ENCODE data around the gene IKZF3. TPM values are rescaled to one million over a fixed set of nuclear protein-coding genes. Genes with fewer than 3 reads are reported as not detected.

Gene IKZF3
- total RNA-seq, 1 experiment from 2014 or later, result 0.22 TPM

DNA sequence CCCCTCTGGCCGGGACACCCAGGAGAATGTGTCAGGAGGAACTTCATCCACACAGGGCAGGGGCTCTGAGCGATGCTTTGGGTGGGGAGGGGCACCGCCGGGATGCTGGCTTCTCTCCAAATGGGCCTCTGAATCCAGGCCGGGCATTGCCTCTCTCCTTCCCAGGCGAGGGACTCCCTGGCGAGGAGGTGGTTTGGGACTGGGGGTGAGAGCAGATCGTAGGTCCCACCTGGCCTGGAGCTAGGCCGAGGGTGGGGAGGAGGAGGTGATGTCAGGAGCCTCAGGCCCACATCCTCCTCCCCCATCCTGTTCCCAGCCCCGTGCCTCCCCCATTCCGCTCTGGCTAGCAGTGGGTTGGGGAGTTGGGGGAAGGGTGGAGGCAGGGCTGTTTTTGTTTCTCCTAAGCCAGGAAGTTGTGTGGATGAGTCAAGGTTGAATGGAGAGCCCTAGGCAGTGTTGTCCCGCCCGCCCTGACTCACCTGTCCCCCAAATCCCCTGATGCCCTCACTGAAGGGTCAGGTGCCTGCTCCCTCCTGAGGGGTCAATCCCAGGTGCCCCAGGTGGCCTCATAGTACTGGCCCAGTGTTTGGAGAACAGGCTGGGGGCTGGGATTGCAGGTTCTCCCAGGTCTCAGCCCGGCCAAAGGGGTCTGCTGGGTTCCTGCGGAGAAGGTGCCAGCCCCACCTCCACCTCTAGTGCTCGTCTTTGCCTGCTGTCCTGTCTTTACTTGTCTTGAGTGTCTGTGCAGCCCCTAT lies 123.6 kb downstream of the IKZF3 start:
- Histone ChIP-seq H3K14ac (ENCODE audit: insufficient read depth, low read length) (peak overlapping the region; percentile 83), H2BK5ac (ENCODE audit: insufficient read length, low read length) (peak overlapping the region; percentile 31), H2BK20ac (ENCODE audit: low read depth, low read length, poor library complexity, severe bottlenecking) (no peak overlapping the region), H3K56ac (ENCODE audit: insufficient read length, low read depth, low read length) (no peak overlapping the region), H2AFZ (ENCODE audit: low read length) (no peak overlapping the region), H4K91ac (ENCODE audit: insufficient read length, low read depth, low read length) (peak overlapping the region; percentile 40), H3K79me1 (ENCODE audit: insufficient read depth, low read depth, low read length, poor library complexity, severe bottlenecking) (no peaks in the 10 kb centered on the region), H3K27me3 (ENCODE audit: insufficient read depth, low read length) (no peaks in the 10 kb centered on the region), H3K9me3 (ENCODE audit: control insufficient read depth, low read depth, low read length) (no peaks in the 10 kb centered on the region), H3K79me2 (ENCODE audit: insufficient read depth, low read length) (peaks cover 2% of the 10 kb centered on the region; the same call in 1 of the 2 replicates), H2BK120ac (ENCODE audit: low read depth, low read length, poor library complexity, severe bottlenecking) (no peak overlapping the region), H2BK15ac (ENCODE audit: low read depth, low read length) (0 out of 2 replicates have a peak overlapping the region, but pooled peaks have one; percentile 0), H3K4me2 (ENCODE audit: insufficient read depth, insufficient read length, low read length) (peak overlapping the region; percentile 73), H3K18ac (ENCODE audit: insufficient read length, low read depth, low read length) (peak overlapping the region; percentile 86), H4K8ac (replicated peaks; ENCODE audit: insufficient read length, low read depth, low read length) (no peak overlapping the region), H3K23ac (ENCODE audit: insufficient read length, low read depth, low read length) (no peak overlapping the region), H3T11ph (ENCODE audit: low read length) (no peak overlapping the region), H3K27ac (ENCODE audit: insufficient read length, low read depth, low read length) (peak overlapping the region; percentile 77), H3K9ac (ENCODE audit: extremely low read depth, insufficient read length, low read length) (peak overlapping the region; percentile 52), H3K23me2 (ENCODE audit: insufficient read length, low read depth, low read length, poor library complexity, severe bottlenecking) (peaks cover 27% of the 10 kb centered on the region), H4K20me1 (ENCODE audit: control insufficient read depth, insufficient read depth, insufficient read length) (no peaks in the 10 kb centered on the region), H2AK5ac (ENCODE audit: insufficient read length, low read length) (peak overlapping the region; percentile 43), H4K5ac (ENCODE audit: insufficient read length, low read depth, low read length) (peak overlapping the region; percentile 23), H2BK12ac (ENCODE audit: insufficient read length, low read depth, low read length) (peak overlapping the region; percentile 19), H3K4ac (ENCODE audit: low read depth, low read length) (peak overlapping the region; percentile 36), H3K4me1 (ENCODE audit: insufficient read depth, low read length) (peaks cover 3% of the 10 kb centered on the region; the same call in 1 of the 2 replicates)
- no CpG with 5 or more reads among the region's 16 CpGs for WGBS (ENCODE audit: extremely low coverage, insufficient read length, low lambda C conversion rate)
- H3K36me3 Mint-ChIP-seq (ENCODE audit: insufficient read depth in 1 of 3, low read depth in 3 of 3), result peaks cover 13 to 37% (median 29%) of the 10 kb centered on the region in 3 experiments; a peak in 6 of 7 replicates
- DNase-seq, result peak; percentile 96
- peak overlapping the region; percentile 91 to 99 (median 98) for H3K27ac Mint-ChIP-seq
- peaks cover 31 to 38% of the 10 kb centered on the region in 2 experiments for H3K4me1 Mint-ChIP-seq
- H3K27me3 Mint-ChIP-seq (ENCODE audit: low read depth), result peaks cover 3% of the 10 kb centered on the region; the same call in 1 of the 2 replicates
- peak overlapping the region; percentile 85 to 87 for H3K4me3 Mint-ChIP-seq
- TF ChIP-seq, protein P1, sequence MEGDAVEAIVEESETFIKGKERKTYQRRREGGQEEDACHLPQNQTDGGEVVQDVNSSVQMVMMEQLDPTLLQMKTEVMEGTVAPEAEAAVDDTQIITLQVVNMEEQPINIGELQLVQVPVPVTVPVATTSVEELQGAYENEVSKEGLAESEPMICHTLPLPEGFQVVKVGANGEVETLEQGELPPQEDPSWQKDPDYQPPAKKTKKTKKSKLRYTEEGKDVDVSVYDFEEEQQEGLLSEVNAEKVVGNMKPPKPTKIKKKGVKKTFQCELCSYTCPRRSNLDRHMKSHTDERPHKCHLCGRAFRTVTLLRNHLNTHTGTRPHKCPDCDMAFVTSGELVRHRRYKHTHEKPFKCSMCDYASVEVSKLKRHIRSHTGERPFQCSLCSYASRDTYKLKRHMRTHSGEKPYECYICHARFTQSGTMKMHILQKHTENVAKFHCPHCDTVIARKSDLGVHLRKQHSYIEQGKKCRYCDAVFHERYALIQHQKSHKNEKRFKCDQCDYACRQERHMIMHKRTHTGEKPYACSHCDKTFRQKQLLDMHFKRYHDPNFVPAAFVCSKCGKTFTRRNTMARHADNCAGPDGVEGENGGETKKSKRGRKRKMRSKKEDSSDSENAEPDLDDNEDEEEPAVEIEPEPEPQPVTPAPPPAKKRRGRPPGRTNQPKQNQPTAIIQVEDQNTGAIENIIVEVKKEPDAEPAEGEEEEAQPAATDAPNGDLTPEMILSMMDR (conservative IDR thresholded peaks at IDR 0.05), result no peak
- no peaks in the 10 kb centered on the region for H3K9me3 Mint-ChIP-seq

All from H9 (cell line).